ENCODE data around the gene TRPM4. TPM values are rescaled to one million over a fixed set of nuclear protein-coding genes. Genes with fewer than 3 reads are reported as not detected.

The TRPM4 gene
- total and polyA plus RNA-seq, 2 of the 13 experiments (the other 11 are each of a cell fraction or from before 2014, with no cell fraction given): 1.9 to 4.3 TPM

- TF ChIP-seq, protein P1, sequence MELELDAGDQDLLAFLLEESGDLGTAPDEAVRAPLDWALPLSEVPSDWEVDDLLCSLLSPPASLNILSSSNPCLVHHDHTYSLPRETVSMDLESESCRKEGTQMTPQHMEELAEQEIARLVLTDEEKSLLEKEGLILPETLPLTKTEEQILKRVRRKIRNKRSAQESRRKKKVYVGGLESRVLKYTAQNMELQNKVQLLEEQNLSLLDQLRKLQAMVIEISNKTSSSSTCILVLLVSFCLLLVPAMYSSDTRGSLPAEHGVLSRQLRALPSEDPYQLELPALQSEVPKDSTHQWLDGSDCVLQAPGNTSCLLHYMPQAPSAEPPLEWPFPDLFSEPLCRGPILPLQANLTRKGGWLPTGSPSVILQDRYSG (CRISPR knock-in tag; IDR thresholded peaks at IDR 0.05): no peak
- TF ChIP-seq TAF1 (CRISPR knock-in tag; IDR thresholded peaks at IDR 0.05) (peak; percentile 33; the same call in 1 of the 2 replicates), PCBP1 (IDR thresholded peaks at IDR 0.05; ENCODE audit: borderline replicate concordance, low read depth, low read length) (0 out of 2 replicates have a peak, but pooled peaks have one; percentile 22), HDAC6 (IDR thresholded peaks at IDR 0.05; ENCODE audit: low read depth, low read length) (no peak), ZFP36L2 (CRISPR knock-in tag; IDR thresholded peaks at IDR 0.05) (no peak), ZBTB2 (CRISPR knock-in tag; IDR thresholded peaks at IDR 0.05; ENCODE audit: low read depth) (0 out of 2 replicates have a peak, but pooled peaks have one; percentile 32), ZNF772 (CRISPR knock-in tag; IDR thresholded peaks at IDR 0.05) (peak; percentile 92; the same call in 1 of the 2 replicates), RERE (CRISPR knock-in tag; IDR thresholded peaks at IDR 0.05; ENCODE audit: low read depth) (no peak), FOXA3 (CRISPR knock-in tag; IDR thresholded peaks at IDR 0.05) (peak; percentile 34; the same call in 1 of the 2 replicates), CHCHD3 (CRISPR knock-in tag; IDR thresholded peaks at IDR 0.05) (0 out of 2 replicates have a peak, but pooled peaks have one; percentile 51), AGO1 (IDR thresholded peaks at IDR 0.05; ENCODE audit: low read depth, low read length, poor library complexity, severe bottlenecking) (no peak), ZNF83 (CRISPR knock-in tag; IDR thresholded peaks at IDR 0.05; ENCODE audit: borderline replicate concordance) (0 out of 2 replicates have a peak, but pooled peaks have one; percentile 35), BCLAF1 (IDR thresholded peaks at IDR 0.05) (no peak), STAT5B (CRISPR knock-in tag; IDR thresholded peaks at IDR 0.05) (peak; percentile 73; the same call in 1 of the 2 replicates)
- TF ChIP-seq, protein P2, sequence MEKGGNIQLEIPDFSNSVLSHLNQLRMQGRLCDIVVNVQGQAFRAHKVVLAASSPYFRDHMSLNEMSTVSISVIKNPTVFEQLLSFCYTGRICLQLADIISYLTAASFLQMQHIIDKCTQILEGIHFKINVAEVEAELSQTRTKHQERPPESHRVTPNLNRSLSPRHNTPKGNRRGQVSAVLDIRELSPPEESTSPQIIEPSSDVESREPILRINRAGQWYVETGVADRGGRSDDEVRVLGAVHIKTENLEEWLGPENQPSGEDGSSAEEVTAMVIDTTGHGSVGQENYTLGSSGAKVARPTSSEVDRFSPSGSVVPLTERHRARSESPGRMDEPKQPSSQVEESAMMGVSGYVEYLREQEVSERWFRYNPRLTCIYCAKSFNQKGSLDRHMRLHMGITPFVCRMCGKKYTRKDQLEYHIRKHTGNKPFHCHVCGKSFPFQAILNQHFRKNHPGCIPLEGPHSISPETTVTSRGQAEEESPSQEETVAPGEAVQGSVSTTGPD (CRISPR knock-in tag; IDR thresholded peaks at IDR 0.05): no peak
Measured at GRCh38 chr19:49119411-49120324, 37.9 kb upstream of the TRPM4 start, which contains the start of gene PPFIA3 (continued).

All from HepG2 (cell line).